ENCODE measurements around the gene VTA1. TPM values are rescaled to one million over a fixed set of nuclear protein-coding genes. Genes with fewer than 3 reads are reported as not detected.

The VTA1 gene
- polyA plus RNA-seq, 3 donors, result 15.9 to 97.3 (median 74.8) TPM

DNA sequence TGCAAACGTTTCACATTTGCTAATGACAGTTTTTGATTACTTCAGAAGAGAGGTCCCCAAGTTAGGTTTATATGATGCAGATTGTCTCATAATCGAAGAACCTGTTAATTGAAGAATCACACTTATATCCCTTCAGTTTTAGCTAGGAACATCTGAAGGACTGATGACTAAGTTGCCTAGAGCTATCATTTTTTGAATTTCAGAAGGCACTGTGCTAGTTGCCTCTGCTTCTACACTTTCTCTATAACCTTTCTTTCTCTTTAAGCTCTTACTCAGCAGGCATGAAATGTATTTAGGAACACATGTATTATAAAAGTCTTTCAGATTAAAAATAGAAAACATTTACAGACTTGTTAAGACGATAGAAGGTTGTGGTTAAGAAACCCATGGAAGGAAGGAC, 28.7 kb upstream of the VTA1 start:
- Mint-ChIP-seq H3K9me3 (peaks cover 0 to 2% (median 0%) of the 10 kb centered on the region in 7 donors), H3K36me3 (no peaks in the 10 kb centered on the region), H3K4me1 (no peaks in the 10 kb centered on the region), H3K27me3 (ENCODE audit: low read depth in 3 of 3) (peaks cover 0 to 7% (median 2%) of the 10 kb centered on the region in 3 donors), H3K27ac (no peak overlapping the region), H3K4me3 (no peak overlapping the region)
- H3K79me2 ChIP-seq (ENCODE audit: insufficient read depth, low read length), result no peaks in the 10 kb centered on the region
- DNase-seq, result no peak
- H4K20me1 ChIP-seq (ENCODE audit: insufficient read depth, low read length), result no peaks in the 10 kb centered on the region
- TF ChIP-seq, protein P1, sequence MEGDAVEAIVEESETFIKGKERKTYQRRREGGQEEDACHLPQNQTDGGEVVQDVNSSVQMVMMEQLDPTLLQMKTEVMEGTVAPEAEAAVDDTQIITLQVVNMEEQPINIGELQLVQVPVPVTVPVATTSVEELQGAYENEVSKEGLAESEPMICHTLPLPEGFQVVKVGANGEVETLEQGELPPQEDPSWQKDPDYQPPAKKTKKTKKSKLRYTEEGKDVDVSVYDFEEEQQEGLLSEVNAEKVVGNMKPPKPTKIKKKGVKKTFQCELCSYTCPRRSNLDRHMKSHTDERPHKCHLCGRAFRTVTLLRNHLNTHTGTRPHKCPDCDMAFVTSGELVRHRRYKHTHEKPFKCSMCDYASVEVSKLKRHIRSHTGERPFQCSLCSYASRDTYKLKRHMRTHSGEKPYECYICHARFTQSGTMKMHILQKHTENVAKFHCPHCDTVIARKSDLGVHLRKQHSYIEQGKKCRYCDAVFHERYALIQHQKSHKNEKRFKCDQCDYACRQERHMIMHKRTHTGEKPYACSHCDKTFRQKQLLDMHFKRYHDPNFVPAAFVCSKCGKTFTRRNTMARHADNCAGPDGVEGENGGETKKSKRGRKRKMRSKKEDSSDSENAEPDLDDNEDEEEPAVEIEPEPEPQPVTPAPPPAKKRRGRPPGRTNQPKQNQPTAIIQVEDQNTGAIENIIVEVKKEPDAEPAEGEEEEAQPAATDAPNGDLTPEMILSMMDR (IDR thresholded peaks at IDR 0.05), result no peak
- intact Hi-C loops (cut with micrococcal nuclease), result no loop called here
- H3K9ac ChIP-seq (ENCODE audit: insufficient read depth, low read length, poor library complexity, severe bottlenecking), result no peak overlapping the region
- H2AFZ ChIP-seq (ENCODE audit: insufficient read depth, low read depth, low read length, poor library complexity, severe bottlenecking), result no peak overlapping the region
- H3K4me1 ChIP-seq (ENCODE audit: control insufficient read depth in 1 of 2, insufficient read depth in 2 of 2, low read length in 2 of 2), result no peaks in the 10 kb centered on the region
- H3K27ac ChIP-seq (ENCODE audit: low read depth in 1 of 2, low read length in 2 of 2), result no peak overlapping the region
- no peak overlapping the region for H3K4me3 ChIP-seq (replicated peaks in 1 of 3; ENCODE audit: low read depth in 2 of 3, low read length in 3 of 3)
- no CpG with 5 or more reads among the region's 3 CpGs for WGBS (ENCODE audit: insufficient coverage)
- H3K27me3 ChIP-seq (ENCODE audit: control insufficient read depth in 2 of 2, insufficient read depth in 2 of 2, low read length in 2 of 2), result no peaks in the 10 kb centered on the region
- no peak overlapping the region for H3K4me2 ChIP-seq (replicated peaks; ENCODE audit: extremely low read depth, low read length, poor library complexity, severe bottlenecking)
- no peaks in the 10 kb centered on the region for H3K36me3 ChIP-seq (replicated peaks in 1 of 2; ENCODE audit: control insufficient read depth in 1 of 2, insufficient read depth in 2 of 2, low read length in 2 of 2)
- no peaks in the 10 kb centered on the region for H3K9me3 ChIP-seq (replicated peaks in 1 of 2; ENCODE audit: control insufficient read depth in 1 of 2, insufficient read depth in 1 of 2, low read length in 2 of 2)

DNA sequence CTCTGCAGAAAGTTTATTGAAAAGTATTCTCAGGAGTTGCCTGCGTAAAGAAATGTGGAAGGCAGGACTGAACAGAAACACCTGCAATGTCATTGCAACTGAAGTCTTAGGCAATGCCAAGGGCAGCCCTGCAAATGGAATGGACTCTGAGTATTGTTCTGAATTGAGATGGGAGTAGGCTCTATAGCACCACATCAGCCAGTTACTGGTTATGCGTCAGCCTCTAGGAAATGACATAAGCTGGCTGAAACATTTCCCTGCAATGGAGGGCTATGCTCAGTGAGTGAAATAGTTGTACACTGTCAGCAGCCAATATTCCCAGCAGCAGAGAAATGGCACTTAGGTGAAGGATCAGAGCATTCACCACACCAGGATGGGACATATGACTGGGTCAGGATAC, 28.1 kb upstream of the VTA1 start:
- Histone ChIP-seq H3K79me2 (ENCODE audit: insufficient read depth, low read length) (no peaks in the 10 kb centered on the region), H3K9me3 (replicated peaks in 1 of 2; ENCODE audit: control insufficient read depth in 1 of 2, insufficient read depth in 1 of 2, low read length in 2 of 2) (no peaks in the 10 kb centered on the region), H3K4me1 (ENCODE audit: control insufficient read depth in 1 of 2, insufficient read depth in 2 of 2, low read length in 2 of 2) (no peaks in the 10 kb centered on the region), H2AFZ (ENCODE audit: insufficient read depth, low read depth, low read length, poor library complexity, severe bottlenecking) (no peak overlapping the region), H3K27me3 (ENCODE audit: control insufficient read depth in 2 of 2, insufficient read depth in 2 of 2, low read length in 2 of 2) (no peaks in the 10 kb centered on the region), H4K20me1 (ENCODE audit: insufficient read depth, low read length) (no peaks in the 10 kb centered on the region), H3K4me2 (replicated peaks; ENCODE audit: extremely low read depth, low read length, poor library complexity, severe bottlenecking) (no peak overlapping the region), H3K4me3 (replicated peaks in 1 of 3; ENCODE audit: low read depth in 2 of 3, low read length in 3 of 3) (no peak overlapping the region), H3K27ac (ENCODE audit: low read depth in 1 of 2, low read length in 2 of 2) (no peak overlapping the region), H3K36me3 (replicated peaks in 1 of 2; ENCODE audit: control insufficient read depth in 1 of 2, insufficient read depth in 2 of 2, low read length in 2 of 2) (no peaks in the 10 kb centered on the region), H3K9ac (ENCODE audit: insufficient read depth, low read length, poor library complexity, severe bottlenecking) (no peak overlapping the region)
- no peak for DNase-seq
- TF ChIP-seq, protein P1 (IDR thresholded peaks at IDR 0.05), result no peak
- Mint-ChIP-seq H3K9me3 (peaks cover 0 to 2% (median 0%) of the 10 kb centered on the region in 7 donors), H3K4me1 (no peaks in the 10 kb centered on the region), H3K27me3 (ENCODE audit: low read depth in 3 of 3) (peaks cover 0 to 7% (median 2%) of the 10 kb centered on the region in 3 donors), H3K36me3 (no peaks in the 10 kb centered on the region), H3K27ac (peak overlapping the region in 1 of 7 donors; percentile 66), H3K4me3 (no peak overlapping the region)
- 100% methylated on average over 1 of the region's 2 CpGs for WGBS (ENCODE audit: insufficient coverage)
- intact Hi-C loops (cut with micrococcal nuclease), result no loop called here
